CD4-positive, alpha-beta T cell (primary cell): ENCODE results near the gene KIAA1755. TPM values are rescaled to one million over a fixed set of nuclear protein-coding genes. Genes with fewer than 3 reads are reported as not detected.
A peak's percentile ranks its signal among the peaks of the same experiment; 100 is the strongest.

Experiments used
- ATAC-seq: fragments of 200-7000 bp; cut with Tn5 transposase; one replicate; pipeline ENCODE4 v1.10.0; 2022; ENCODE audit warnings: mild to moderate bottlenecking; ENCODE audit not compliant: poor library complexity
- CTCF ChIA-PET: fragments of 350-600 bp; sonication (Branson Sonifier 250); formaldehyde crosslinking; loops from one replicate; lab custom pipeline; 2021; ENCODE audit warnings: antibody characterized with exemption, inconsistent platforms; lab: Charles Lee
- POLR2A ChIA-PET: fragments of 350-600 bp; sonication (Branson Sonifier 250); formaldehyde crosslinking; loops from one replicate; lab custom pipeline; 2021; ENCODE audit warnings: antibody characterized with exemption, inconsistent platforms; lab: Charles Lee
- DNase-seq, 14 experiments: peaks; one replicate each; pipeline ENCODE4 v3.0.0-alpha.2; 2013 to 2020; ENCODE audit warnings: mixed read lengths in 2 of 14
- H3K27ac ChIP-seq, 2 donors: one replicate each; pipeline versions ENCODE4 v1.5.1 to v1.7.0; 2013; ENCODE audit warnings: low read length in 2 of 2, low read depth in 1 of 2, mild to moderate bottlenecking in 1 of 2
- H3K27me3 ChIP-seq, 2 experiments: 1 replicate in 1 of 2; 2 replicates in 1 of 2; pipeline versions ENCODE4 v1.6.1 to v1.7.0; 2013; ENCODE audit warnings: low read length in 2 of 2, control low read depth in 1 of 2, mild to moderate bottlenecking in 1 of 2, moderate library complexity in 1 of 2; ENCODE audit not compliant: insufficient read depth in 2 of 2, control insufficient read depth in 1 of 2
- H3K36me3 ChIP-seq: one replicate; pipeline ENCODE4 v1.6.1; 2013; ENCODE audit warnings: low read length, control low read depth; ENCODE audit not compliant: insufficient read depth
- H3K4me1 ChIP-seq: one replicate; pipeline ENCODE4 v1.6.1; 2013; ENCODE audit warnings: low read length, control low read depth; ENCODE audit not compliant: insufficient read depth
- H3K4me3 ChIP-seq: one replicate; pipeline ENCODE4 v1.5.1; 2013; ENCODE audit warnings: mild to moderate bottlenecking, low read length, moderate library complexity
- H3K9me3 ChIP-seq, 2 experiments: 1 replicate in 1 of 2; 2 replicates in 1 of 2; pipeline versions ENCODE4 v1.6.1 to v1.7.0; 2013; ENCODE audit warnings: low read length in 2 of 2, mild to moderate bottlenecking in 2 of 2, control low read depth in 1 of 2, moderate library complexity in 1 of 2; ENCODE audit not compliant: control insufficient read depth in 1 of 2, insufficient read depth in 1 of 2
- H3K27ac Mint-ChIP-seq: one replicate; pipeline ENCODE4 v1.8.0; 2020; ENCODE audit warnings: mixed read lengths
- H3K27me3 Mint-ChIP-seq: one replicate; pipeline ENCODE4 v1.8.0; 2021; ENCODE audit warnings: mixed read lengths
- H3K36me3 Mint-ChIP-seq: one replicate; pipeline ENCODE4 v1.8.0; 2021; ENCODE audit warnings: low read depth, mixed read lengths
- H3K4me1 Mint-ChIP-seq: one replicate; pipeline ENCODE4 v1.8.0; 2021; ENCODE audit warnings: low read depth, mixed read lengths
- H3K4me3 Mint-ChIP-seq: one replicate; pipeline ENCODE4 v1.8.0; 2020; ENCODE audit warnings: mild to moderate bottlenecking, mixed read lengths
- H3K9me3 Mint-ChIP-seq: one replicate; pipeline ENCODE4 v1.8.0; 2020; ENCODE audit warnings: mixed read lengths
- intact Hi-C, 2 experiments: fragments of 100-400 bp; cut with DNase I in 1 of 2; cut with micrococcal nuclease in 1 of 2; formaldehyde crosslinking; loops; one replicate each; pipeline versions ENCODE4 v1.15.1 to v1.9.0; 2023 to 2025; cut with DNase I, micrococcal nuclease
- total RNA-seq, 174 experiments: library from RNA in 2 of 174; stranded (reverse) in 2 of 174; gene quantifications; one replicate each; pipeline ENCODE4 v1.2.3 and lab custom pipeline; 2021 to 2026
- TF ChIP-seq, protein P1 (sequence below): fragments of 200-600 bp; IDR thresholded peaks from one replicate; pipeline ENCODE4 v1.8.0; 2022; ENCODE audit warnings: antibody characterized with exemption, mild to moderate bottlenecking

The KIAA1755 gene
- total RNA-seq, 2 experiments from 2014 or later, result not detected

DNA sequence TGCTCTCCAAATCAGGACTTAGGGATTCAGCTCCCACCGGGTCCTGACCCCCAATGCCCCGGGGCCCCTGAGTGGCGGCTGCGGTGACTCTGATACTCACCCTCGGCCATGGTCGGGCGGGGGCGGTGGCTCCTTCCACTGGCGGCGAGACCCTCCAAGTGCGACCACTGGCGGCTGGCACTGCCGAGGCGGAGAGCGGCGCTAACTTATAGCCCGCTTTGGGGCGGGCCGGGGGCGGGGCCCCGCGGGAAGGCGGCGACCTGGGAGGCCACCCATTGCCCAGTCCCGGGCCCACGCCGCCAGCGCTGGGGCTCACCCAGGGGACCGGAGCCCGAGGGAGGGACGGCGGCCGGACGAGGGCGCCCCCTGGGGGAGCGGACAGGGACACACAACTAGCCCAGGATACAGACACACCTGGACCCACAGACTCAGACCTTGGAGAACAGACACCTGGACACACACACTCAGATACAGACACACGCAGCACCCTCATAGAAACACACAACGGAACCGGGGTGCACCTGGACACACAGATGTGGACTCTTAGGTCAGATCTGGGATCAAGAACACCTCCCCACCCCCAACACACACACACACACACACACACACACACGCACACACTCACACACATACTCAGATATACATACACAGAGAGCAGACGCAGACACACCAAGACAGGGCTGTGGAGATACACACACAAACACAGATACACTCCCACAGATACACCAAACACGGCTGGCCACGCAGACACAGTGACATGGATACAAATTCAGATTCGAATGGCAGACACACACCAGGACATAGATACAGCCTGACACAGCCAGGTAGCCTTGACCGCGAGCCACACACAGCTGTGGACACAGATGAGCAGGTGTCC is 95.2 kb downstream of the KIAA1755 start, which contains the start of gene TGM2:
Gene TGM2, minus strand, starts transcription at position 182 of the 877 bp plus-strand sequence. Its CDS starts 72 bp downstream, at position 110.
- ChIA-PET POLR2A (no interaction called here), CTCF (no interaction called here)
- no peak within 1 kb of the TSS for H3K4me3 Mint-ChIP-seq
- H3K36me3 ChIP-seq, result no peaks in the 10 kb centered on the region
- TF ChIP-seq, protein P1, sequence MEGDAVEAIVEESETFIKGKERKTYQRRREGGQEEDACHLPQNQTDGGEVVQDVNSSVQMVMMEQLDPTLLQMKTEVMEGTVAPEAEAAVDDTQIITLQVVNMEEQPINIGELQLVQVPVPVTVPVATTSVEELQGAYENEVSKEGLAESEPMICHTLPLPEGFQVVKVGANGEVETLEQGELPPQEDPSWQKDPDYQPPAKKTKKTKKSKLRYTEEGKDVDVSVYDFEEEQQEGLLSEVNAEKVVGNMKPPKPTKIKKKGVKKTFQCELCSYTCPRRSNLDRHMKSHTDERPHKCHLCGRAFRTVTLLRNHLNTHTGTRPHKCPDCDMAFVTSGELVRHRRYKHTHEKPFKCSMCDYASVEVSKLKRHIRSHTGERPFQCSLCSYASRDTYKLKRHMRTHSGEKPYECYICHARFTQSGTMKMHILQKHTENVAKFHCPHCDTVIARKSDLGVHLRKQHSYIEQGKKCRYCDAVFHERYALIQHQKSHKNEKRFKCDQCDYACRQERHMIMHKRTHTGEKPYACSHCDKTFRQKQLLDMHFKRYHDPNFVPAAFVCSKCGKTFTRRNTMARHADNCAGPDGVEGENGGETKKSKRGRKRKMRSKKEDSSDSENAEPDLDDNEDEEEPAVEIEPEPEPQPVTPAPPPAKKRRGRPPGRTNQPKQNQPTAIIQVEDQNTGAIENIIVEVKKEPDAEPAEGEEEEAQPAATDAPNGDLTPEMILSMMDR, result peak; percentile 41
- H3K9me3 ChIP-seq, result no peaks in the 10 kb centered on the region
- H3K4me1 Mint-ChIP-seq, result no peaks in the 10 kb centered on the region
- H3K27ac Mint-ChIP-seq, result no peak within 1 kb of the TSS
- no peaks in the 10 kb centered on the region for H3K9me3 Mint-ChIP-seq
- H3K4me1 ChIP-seq, result peaks cover 6% of the 10 kb centered on the region
- no peaks in the 10 kb centered on the region for H3K36me3 Mint-ChIP-seq
- peak in 11 of 14 experiments; percentile 1 to 70 (median 15) for DNase-seq
- peaks cover 37% of the 10 kb centered on the region for H3K27me3 Mint-ChIP-seq
- peak; percentile 39 for ATAC-seq
- H3K27ac ChIP-seq, result no peak within 1 kb of the TSS
- peaks cover 8 to 21% of the 10 kb centered on the region in 2 experiments for H3K27me3 ChIP-seq
- H3K4me3 ChIP-seq, result no peak within 1 kb of the TSS
- intact Hi-C loops, result loop anchor here (5.0 kb wide), 1 partner anchor 108 kb away; no protein-coding TSS in a partner anchor

DNA sequence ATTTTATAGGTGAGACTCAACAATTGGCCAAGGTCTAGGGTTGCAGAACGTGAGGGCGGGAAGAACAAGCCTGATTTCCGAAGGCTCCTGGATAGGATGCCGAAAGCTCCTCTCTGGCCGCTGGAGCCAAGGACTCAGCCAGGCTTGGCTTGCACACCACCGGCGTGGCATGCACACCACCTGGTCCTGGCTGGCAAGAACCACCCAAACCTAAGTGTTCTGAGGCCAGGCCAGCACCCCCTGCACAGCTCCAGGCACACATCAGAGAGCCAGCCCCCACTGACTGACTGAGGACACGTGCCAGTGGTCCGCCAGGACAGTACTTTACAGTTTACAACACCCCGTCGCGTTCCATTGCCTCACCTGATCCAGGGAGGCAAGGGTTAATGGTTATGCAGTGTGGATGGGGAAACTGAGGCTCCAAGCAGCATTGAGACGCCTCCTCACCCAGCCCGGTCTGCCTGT is 95.9 kb downstream of the KIAA1755 start:
- Histone ChIP-seq H3K4me3 (no peak overlapping the region), H3K4me1 (peaks cover 6% of the 10 kb centered on the region), H3K27me3 (peaks cover 8 to 21% of the 10 kb centered on the region in 2 experiments), H3K36me3 (no peaks in the 10 kb centered on the region), H3K27ac (no peak overlapping the region), H3K9me3 (no peaks in the 10 kb centered on the region)
- TF ChIP-seq, protein P1, result no peak
- Mint-ChIP-seq H3K4me1 (no peaks in the 10 kb centered on the region), H3K4me3 (no peak overlapping the region), H3K9me3 (no peaks in the 10 kb centered on the region), H3K27me3 (peaks cover 37% of the 10 kb centered on the region), H3K27ac (no peak overlapping the region), H3K36me3 (no peaks in the 10 kb centered on the region)
- CTCF ChIA-PET, result interaction anchor here (1.0 kb wide), 1 partner anchor 107 kb away, joined by 3 read pairs; no protein-coding TSS in a partner anchor
- no peak for ATAC-seq
- DNase-seq, result no peak
- POLR2A ChIA-PET, result no interaction called here
- intact Hi-C loops, result loop anchor here (5.0 kb wide), 1 partner anchor 107 kb away; no protein-coding TSS in a partner anchor

DNA sequence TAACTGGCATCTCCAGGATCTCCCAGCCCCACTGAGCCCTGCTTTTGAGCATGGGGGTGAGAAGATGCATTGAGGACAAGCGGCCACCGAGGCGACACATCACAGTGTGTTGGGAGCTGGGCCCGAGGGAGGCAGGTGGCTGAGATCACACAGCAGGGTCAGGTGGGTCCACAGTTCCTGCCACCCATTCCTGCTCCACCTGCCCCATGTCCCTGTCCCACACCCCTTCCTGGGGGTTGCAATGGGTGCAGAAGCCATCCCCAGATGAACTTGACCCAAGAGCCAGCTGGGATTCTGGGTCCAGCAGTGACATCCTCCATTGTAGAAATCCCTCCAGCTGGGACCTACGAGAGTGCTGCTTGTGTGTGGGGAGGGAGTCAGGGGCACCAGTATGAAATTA is 96.5 kb downstream of the KIAA1755 start:
- H3K9me3 Mint-ChIP-seq, result no peaks in the 10 kb centered on the region
- H3K27me3 Mint-ChIP-seq, result peaks cover 37% of the 10 kb centered on the region
- Histone ChIP-seq H3K4me3 (no peak overlapping the region), H3K4me1 (peaks cover 6% of the 10 kb centered on the region), H3K27me3 (peaks cover 8 to 21% of the 10 kb centered on the region in 2 experiments), H3K36me3 (no peaks in the 10 kb centered on the region), H3K27ac (no peak overlapping the region), H3K9me3 (no peaks in the 10 kb centered on the region)
- no peak overlapping the region for H3K27ac Mint-ChIP-seq
- DNase-seq (no peak), ATAC-seq (no peak)
- H3K4me3 Mint-ChIP-seq, result no peak overlapping the region
- POLR2A ChIA-PET, result no interaction called here
- TF ChIP-seq, protein P1, result no peak
- no peaks in the 10 kb centered on the region for H3K4me1 Mint-ChIP-seq
- intact Hi-C loops, result no loop called here
- CTCF ChIA-PET, result interaction anchor here (1.0 kb wide), 1 partner anchor 107 kb away, joined by 3 read pairs; no protein-coding TSS in a partner anchor
- H3K36me3 Mint-ChIP-seq, result no peaks in the 10 kb centered on the region
